K562 (cell line): Measurements from ENCODE around the gene MFAP3L. TPM values are rescaled to one million over a fixed set of nuclear protein-coding genes. Genes with fewer than 3 reads are reported as not detected.

Experiments
- BACH1 ChIP-seq: fragments of 200-800 bp; sonication (Bioruptor generic); IDR thresholded peaks from 2 replicates; pipeline ENCODE4 v1.6.1; 2016; ENCODE audit warnings: missing genetic modification characterization, missing compliant biosample characterization
- CXXC5 ChIP-seq: fragments of 250-450 bp; sonication (Bioruptor Pico); IDR thresholded peaks from 2 replicates; pipeline ENCODE4 v1.8.0; 2022; ENCODE audit warnings: inconsistent platforms, mild to moderate bottlenecking, moderate library complexity
- HDAC6 ChIP-seq: IDR thresholded peaks from 2 replicates; pipeline ENCODE4 v1.6.1; 2012; ENCODE audit warnings: low read depth, mild to moderate bottlenecking, control low read depth, inconsistent platforms, low read length, moderate library complexity
- MGA ChIP-seq: fragments of 450-650 bp; IDR thresholded peaks from 2 replicates; pipeline ENCODE4 v1.6.1; 2016; ENCODE audit warnings: mild to moderate bottlenecking, moderate library complexity
- RB1 ChIP-seq: fragments of 450-650 bp; IDR thresholded peaks from 2 replicates; pipeline ENCODE4 v1.6.1; 2017; ENCODE audit warnings: low read depth, mild to moderate bottlenecking
- TAF1 ChIP-seq: IDR thresholded peaks from 2 replicates; pipeline ENCODE4 v1.6.1; 2011; ENCODE audit warnings: mild to moderate bottlenecking, low read length, moderate library complexity; ENCODE audit not compliant: insufficient read depth, control insufficient read depth, severe bottlenecking; ENCODE audit errors: extremely low read depth
- ZKSCAN1 ChIP-seq: fragments of 150-350 bp; IDR thresholded peaks from 2 replicates; pipeline ENCODE4 v1.6.1; 2016; ENCODE audit warnings: low read depth, low read length
- ZNF354B ChIP-seq: fragments of 250-450 bp; sonication (Bioruptor Pico); IDR thresholded peaks from 2 replicates; pipeline ENCODE4 v1.4.0; 2020
- polyA plus RNA-seq, 8 experiments: library from polyadenylated mRNA; depleted of rRNA in 4 of 8; stranded (reverse) in 5 of 8; unstranded in 3 of 8; fragments of >200 nt; fragmentation: Nextera tagmentation in 2 of 8; fragmentation: Illumina TruSeq in 1 of 8; extraction: Ambion mirVana in 2 of 8; extraction: Trizol in 1 of 8; gene quantifications; 2 replicates each; pipeline versions ENCODE4 v1.2.1 to v1.2.3, GENCODE V29; 2011 to 2014; ENCODE audit warnings: inconsistent platforms in 1 of 8, missing spikeins in 1 of 8
- total RNA-seq, 7 experiments: library from RNA; depleted of rRNA in 6 of 7; stranded (reverse); fragments of >200 nt in 6 of 7; fragmentation: Illumina TruSeq in 2 of 7; extraction: Trizol in 2 of 7; gene quantifications; 2 replicates each; pipeline versions ENCODE4 v1.2.1 to v1.2.3, GENCODE V29; 2011 to 2021; ENCODE audit warnings: low replicate concordance in 1 of 7
- TF ChIP-seq, protein P1 (sequence below): fragments of 450-650 bp; IDR thresholded peaks from 2 replicates; pipeline ENCODE4 v1.6.1; 2016; ENCODE audit warnings: missing biosample characterization, missing genetic modification characterization
- TF ChIP-seq, protein P2 (sequence below): fragments of 450-650 bp; IDR thresholded peaks from 2 replicates; pipeline ENCODE4 v1.6.1; 2017; ENCODE audit warnings: antibody characterized with exemption, mild to moderate bottlenecking

MFAP3L gene
- total and polyA plus RNA-seq, 9 of the 15 experiments (the other 6 are each of a cell fraction or from before 2014, with no cell fraction given) = 0.06 to 0.25 (median 0.20) TPM; not detected in 3

- TF ChIP-seq, protein P1, sequence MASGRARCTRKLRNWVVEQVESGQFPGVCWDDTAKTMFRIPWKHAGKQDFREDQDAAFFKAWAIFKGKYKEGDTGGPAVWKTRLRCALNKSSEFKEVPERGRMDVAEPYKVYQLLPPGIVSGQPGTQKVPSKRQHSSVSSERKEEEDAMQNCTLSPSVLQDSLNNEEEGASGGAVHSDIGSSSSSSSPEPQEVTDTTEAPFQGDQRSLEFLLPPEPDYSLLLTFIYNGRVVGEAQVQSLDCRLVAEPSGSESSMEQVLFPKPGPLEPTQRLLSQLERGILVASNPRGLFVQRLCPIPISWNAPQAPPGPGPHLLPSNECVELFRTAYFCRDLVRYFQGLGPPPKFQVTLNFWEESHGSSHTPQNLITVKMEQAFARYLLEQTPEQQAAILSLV = peak; percentile 71; the same call in 1 of the 2 replicates
- TF ChIP-seq MGA = peak; percentile 50; the same call in 1 of the 2 replicates
- no peak for TF ChIP-seq HDAC6
- TF ChIP-seq TAF1 = no peak
- TF ChIP-seq, protein P2, sequence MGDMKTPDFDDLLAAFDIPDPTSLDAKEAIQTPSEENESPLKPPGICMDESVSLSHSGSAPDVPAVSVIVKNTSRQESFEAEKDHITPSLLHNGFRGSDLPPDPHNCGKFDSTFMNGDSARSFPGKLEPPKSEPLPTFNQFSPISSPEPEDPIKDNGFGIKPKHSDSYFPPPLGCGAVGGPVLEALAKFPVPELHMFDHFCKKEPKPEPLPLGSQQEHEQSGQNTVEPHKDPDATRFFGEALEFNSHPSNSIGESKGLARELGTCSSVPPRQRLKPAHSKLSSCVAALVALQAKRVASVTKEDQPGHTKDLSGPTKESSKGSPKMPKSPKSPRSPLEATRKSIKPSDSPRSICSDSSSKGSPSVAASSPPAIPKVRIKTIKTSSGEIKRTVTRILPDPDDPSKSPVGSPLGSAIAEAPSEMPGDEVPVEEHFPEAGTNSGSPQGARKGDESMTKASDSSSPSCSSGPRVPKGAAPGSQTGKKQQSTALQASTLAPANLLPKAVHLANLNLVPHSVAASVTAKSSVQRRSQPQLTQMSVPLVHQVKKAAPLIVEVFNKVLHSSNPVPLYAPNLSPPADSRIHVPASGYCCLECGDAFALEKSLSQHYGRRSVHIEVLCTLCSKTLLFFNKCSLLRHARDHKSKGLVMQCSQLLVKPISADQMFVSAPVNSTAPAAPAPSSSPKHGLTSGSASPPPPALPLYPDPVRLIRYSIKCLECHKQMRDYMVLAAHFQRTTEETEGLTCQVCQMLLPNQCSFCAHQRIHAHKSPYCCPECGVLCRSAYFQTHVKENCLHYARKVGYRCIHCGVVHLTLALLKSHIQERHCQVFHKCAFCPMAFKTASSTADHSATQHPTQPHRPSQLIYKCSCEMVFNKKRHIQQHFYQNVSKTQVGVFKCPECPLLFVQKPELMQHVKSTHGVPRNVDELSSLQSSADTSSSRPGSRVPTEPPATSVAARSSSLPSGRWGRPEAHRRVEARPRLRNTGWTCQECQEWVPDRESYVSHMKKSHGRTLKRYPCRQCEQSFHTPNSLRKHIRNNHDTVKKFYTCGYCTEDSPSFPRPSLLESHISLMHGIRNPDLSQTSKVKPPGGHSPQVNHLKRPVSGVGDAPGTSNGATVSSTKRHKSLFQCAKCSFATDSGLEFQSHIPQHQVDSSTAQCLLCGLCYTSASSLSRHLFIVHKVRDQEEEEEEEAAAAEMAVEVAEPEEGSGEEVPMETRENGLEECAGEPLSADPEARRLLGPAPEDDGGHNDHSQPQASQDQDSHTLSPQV = peak; percentile 46
- no peak for TF ChIP-seq ZNF354B (CRISPR knock-in tag)
- peak; percentile 46; the same call in 1 of the 2 replicates for TF ChIP-seq ZKSCAN1
- peak; percentile 37; the same call in 1 of the 2 replicates for TF ChIP-seq RB1
- peak; percentile 67 for TF ChIP-seq CXXC5 (CRISPR knock-in tag)
- peak; percentile 93 for TF ChIP-seq BACH1
These were observed 19.1 kb downstream of the MFAP3L start (continued) for GRCh38 chr4:170007113-170007512.
